NOMO-1 treated with dmso at 0.1 percent for 144 hours (cell line): ENCODE measurements around the gene DYNLT1.
"Not testable (repeated sequence)": the region's sequence is repeated elsewhere in the genome, so short reads cannot be mapped to it uniquely, and the experiment has no call there.

Experiments
- DNase-seq: peaks from one replicate; lab custom pipeline; 2025; ENCODE audit not compliant: unreplicated experiment; lab: John Stamatoyannopoulos, UW

Gene DYNLT1

DNA sequence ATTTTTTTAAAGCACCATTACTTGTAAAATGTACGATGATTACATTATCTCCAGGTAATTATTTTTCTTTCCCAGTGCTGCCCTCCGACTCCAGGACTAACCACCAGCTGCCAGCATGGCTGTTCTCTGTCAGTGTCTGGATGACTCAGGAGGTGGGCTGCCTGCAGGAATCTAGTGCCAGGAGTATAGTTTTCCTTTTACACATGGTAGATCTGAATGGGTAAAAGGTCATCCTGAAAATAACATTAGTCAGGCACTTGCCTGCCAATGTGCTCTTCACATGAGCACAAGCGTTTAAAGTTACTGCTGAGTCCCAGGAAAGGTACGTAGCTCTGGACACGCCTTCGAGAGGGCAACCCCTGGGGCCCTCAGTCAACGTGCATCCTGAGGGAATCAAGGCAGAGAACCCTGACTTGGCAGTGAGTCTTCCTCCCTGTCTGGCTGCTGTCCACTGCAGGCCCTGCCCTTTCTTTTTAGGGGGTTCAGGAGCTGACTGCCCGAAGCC, 2.4 kb downstream of the DYNLT1 start:
- DNase-seq: no peak

DNA sequence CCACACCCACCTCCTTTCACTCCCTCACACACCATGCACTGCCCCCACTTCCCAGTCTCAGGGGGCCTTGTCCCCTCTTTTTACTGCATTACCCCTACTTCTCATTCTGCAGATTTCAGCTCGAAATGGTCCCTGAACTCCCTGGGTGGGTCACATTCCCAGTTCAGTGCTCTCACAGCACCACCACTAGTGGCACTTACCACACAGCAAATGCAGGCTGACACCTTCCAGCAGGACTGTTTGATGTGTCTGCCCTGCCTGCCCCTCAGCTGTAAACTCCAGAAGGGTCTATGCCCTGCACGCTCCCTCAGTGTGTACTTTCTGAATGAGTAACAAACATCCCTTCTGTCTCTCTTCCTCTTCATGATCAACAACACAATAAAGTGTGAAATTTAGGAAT, 4.0 kb downstream of the DYNLT1 start:
- no peak for DNase-seq

DNA sequence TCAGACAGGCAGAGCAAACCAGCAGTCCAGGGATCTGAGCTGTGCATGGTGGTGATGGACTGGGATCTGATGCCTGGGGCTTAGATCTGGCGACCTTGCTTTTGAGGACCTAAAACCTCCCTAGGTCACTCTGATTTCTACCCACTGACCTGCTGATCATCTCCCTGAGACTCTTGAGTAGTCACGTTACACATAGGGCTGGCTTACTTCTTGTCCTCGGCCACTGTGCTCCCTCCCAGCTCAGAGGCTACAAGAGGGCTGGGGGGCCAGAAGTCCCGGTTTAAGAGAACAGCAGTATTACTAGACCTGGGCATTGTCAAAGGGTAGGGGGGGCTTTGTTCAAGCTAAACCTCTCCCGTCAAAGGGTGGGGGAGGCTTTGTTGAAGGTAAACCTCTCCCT, 5.5 kb downstream of the DYNLT1 start:
- DNase-seq: no peak

DNA sequence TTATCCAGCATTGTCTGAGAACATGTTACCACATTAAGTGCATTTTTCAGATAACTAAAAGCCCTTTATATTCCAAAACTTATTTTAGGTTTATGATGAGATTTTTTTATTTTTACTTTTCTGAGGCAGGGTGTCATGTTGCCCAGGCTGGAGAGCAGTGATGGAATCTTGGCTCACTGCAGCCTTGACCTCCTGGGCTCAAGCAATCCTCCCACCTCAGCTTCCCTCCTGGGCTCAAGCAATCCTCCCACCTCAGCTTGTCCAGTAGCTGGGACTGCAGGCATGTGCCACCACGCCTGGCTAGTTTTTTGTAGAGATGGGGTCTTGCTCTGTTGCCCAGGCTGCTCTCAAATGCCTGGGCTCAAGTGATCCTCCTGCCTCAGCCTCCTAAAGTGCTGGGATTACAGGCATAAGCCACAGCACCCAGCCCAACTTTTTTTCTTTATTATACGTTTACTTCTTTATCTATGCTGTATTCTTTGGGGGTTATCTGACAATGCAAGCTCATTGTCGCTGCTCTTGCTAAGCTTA, 6.2 kb downstream of the DYNLT1 start:
- DNase-seq: no peak

DNA sequence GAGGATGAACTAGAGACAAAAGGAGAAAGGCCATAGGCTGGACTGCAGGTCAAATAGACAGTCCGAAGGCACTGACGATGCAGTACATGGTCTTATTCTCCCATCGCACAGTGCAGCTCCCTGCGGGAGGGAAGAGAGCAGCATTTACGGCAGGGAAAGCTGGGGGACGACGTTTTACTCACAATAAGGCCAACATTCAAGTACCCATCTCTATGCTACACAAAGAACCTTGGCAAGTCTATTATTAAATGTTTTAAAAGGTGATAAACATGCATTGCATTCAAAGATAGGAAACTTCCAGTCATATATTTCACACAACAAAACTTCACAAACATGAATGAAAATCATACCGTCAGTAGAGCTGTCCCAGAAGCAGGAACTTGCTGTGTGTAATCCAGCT, 7.8 kb downstream of the DYNLT1 start:
- DNase-seq: no peak

DNA sequence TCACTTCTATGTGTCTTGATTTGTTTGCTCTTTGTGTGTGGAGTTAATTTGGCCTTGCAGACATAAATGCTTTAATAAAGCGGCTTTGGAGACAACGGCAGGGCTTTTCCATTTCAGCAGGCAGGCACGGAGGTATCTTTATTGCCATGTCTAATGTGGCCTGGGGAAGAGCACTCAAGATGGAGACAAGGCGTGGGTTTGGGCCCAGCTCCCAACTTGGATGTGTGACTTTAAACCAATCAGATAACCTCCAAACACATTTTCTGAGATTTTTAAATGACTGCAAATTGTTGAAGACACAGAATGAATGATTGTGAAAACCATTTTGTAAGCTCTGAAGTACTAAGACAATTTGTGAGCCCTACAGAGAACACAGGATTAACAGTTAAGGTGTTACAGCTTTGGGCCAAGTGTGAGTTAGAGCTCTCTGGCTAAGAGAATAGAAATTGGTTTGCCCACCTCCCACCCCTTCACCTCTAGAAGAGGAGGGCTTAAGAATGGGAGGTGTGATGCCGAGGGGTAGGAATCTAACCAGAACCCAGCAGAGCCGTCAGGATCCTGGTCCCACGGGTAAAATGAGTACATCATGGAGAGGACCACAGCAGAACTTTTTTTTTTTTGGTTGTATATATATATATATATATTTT, 9.0 kb downstream of the DYNLT1 start:
- no peak for DNase-seq

DNA sequence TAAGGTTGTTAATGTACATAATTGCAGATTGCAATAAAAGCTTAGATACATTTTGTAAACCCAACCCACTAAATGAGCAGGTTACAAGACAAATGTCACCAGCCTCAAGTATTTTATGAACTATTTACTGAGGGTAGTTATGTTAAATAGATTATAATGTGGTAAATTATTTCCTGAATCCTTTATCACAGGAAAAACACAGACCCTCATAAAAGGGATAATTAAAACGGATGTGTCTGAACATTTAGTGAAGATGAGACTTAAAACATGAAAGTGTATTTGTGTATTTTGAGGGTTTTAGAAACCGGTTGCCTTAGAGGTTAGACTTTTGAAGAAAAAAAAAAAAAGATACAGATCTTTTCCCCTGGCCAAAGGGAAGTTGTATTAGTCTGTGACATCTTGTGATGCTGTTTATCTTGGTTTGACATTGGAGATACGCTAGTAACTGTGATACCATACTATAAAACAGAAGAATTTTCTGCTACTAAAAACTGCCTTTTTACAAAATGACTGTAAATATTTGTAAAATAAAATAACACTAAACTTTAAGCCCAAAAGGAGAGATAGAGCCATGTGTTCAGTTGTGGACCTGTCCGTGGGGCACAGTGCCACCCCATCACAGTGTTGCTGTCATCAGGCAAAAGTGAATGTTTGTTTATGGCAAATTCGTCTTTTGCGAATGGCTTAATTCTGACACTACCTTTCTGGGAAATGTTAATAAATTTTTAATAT, 9.7 kb downstream of the DYNLT1 start:
- DNase-seq: no peak

DNA sequence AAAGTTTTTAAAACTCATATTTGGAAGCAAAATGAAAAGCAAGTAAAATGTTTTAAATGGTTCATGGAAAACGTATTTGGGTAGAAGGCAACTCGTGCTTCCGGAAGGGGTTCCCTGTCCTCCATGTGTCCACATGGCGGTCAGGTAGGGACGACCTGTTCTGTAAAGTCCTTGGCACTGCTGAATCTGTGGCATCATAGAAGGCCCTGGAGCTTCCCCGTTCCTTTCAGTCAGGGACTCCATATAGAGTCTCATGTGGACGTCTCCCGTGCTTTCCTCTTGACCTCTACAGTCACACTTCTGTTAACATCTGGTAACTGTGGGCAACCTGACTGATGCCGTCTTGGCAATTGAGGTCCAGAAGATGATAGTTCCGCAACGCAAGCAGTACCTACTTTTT, 11.4 kb downstream of the DYNLT1 start:
- DNase-seq: no peak

DNA sequence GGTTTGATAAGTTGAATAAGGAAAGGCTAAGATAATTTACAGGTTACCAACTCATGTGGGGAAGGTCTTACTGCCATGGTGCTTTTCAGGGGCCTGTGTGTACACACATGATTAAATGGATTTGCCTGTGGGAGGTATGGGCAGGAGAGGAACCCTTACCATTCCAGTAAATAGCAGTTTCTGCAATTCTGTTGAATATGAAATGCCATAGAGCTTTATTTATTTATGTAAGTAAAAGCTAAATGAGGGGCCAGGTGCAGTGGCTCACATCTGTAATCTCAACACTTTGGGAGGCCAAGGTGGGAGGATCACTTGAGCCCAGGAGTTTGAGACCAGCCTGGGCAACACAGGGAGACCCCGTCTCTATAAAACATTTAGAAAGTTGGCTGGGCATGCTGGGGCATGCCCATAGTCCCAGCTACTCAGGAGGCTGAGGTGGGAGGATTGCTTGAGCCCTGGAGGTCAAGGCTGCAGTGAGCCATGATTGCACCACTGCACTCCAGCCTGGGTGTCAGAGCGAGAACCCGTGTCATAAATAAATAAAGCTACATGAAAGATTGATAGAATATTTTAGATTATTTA, 11.9 kb downstream of the DYNLT1 start:
- not testable (repeated sequence) for DNase-seq

DNA sequence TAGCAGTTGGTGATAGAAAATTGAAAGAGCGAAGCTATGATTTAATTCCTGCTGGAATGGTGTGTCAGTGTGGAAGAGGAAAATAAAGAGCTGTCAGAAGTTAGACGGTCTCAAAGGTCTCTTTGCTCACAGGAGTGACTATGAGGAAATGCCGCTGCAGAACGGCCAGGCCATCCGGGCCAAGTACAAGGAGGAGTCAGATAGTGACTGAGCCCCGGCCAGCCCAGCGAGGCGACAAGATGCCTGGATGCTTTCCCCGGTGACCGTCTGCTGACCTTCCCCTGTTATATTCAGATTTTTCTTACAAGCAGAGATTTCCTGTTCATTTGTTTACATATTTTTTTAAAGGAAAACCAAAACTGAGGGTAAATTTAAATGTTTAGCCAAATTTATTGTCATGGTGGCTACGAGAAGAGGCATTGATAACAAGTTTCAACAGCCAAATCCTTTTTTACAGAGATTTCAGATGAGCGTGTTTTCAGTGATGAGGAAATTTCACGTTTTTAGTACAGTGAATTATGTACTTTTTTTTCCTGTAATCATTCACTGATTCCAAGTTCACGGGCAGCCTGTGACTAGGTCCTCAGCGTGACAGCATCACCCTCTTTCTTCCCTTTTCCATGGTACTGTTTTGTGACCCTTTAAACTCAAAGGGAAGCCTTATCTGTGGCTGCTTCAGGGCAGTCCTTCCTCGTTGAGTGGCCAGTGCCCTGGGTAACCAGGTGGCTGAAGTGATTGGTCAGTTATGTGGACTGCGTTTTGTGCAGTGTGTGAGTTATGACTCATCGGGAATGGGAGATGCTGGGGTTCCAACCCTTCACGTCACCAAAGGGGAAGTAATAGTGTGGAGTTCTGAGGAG, 12.6 kb downstream of the DYNLT1 start:
- DNase-seq: no peak

DNA sequence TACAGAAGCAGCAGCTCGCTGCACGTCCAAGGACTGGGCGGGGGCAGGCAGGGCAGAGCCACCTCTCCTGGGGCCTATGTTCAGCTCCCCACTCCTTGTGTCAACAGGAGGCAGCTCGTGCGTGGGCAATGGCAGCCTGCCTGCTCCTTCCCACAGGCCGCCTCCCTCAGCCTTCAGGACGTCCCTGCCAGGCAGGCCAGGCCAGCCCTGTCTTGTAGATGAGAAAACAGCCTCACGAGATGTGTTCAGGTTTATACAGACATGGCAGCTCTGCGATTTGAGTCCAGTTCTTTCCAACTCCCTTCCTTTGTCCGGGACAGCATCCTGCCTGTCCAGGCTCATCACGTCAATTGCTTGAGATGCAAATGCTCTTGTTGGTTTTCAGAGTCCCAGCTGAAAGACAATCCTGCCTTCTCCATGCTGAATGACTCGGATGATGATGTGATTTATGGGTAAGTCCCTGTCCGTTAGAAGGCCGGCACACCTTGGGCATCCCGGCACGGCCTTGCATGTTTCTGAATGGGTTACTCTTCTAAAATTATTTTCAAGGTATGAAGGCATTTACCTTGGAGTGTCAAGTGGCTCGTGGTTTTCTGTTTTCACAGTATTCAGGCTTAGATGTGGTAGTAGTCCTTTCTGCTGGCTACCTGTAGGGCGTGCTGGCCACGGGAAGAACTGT, 13.5 kb downstream of the DYNLT1 start:
- DNase-seq: no peak

DNA sequence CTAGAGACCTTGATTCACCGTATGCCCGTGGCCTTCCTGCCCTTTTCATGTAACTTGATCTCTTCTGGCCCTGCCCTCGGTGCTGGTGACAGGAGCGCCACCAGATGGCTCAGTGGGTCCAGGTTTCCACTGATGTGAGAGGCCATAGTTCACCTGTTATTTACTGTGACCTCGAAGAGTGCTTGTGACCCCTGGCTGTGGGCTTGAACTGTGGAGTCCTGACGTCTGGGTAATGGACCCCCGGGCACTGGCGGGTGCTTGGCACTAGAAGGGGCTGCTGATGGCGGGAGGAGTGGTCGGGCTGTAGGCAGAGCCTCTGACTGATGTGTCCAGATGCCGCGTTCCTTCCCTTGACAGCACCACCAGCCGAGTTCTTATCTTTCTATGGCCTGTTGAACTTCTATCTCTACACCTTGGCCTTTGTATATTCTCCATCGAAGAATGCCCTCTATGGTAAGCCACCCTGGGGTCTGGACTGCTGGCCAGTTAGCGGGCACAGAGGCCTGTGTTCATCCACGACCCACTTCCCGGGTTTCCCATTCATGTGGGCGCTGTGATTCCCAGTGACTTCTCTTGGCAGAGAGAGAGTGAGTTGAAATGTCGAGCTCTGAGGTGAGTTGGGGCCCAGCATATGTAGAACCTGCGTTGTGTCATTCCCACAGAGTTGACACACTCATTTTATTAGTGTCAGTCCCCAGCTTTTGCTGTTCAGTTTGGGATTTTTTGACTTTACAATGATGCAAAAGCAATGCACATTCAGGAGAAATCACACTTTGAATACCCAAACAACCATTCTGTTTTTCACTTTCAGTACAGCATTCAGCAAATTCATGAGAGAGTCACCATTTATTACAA, 14.9 kb downstream of the DYNLT1 start:
- no peak for DNase-seq

DNA sequence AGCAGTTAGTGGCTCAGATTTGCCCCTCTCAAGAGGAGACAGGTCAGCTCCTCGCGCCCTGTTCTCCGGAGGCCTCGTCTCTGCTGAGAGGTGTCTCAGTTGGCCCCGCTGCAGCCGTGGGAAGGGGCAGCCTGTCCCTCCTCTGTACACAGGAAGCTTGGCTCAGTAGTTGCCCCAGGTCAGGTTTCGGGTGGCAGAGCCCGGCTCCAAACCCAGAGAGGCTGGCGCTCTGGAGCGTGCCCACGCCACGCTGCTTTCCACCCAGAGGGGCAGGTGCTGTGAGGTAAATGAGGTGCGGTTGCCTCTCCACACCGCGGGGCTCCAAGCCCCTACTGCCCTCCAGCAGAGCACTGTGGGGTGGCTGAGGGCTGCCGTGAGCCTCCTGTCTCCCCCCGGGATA, 16.0 kb downstream of the DYNLT1 start:
- no peak for DNase-seq

DNA sequence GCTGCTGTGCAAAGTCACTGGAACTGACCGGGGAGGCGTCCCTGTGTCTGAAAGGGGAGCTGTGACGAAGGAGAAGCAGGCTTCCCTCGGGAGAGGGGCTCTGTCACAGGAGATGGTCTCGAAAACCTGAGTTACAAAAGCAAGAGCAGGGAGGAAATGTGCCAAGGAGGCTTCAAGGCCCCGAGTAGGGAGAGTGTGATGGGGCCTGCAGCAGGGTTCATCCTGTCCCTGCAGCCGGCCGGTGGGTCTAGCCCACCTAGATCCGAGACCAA, 16.7 kb downstream of the DYNLT1 start:
- no peak for DNase-seq

DNA sequence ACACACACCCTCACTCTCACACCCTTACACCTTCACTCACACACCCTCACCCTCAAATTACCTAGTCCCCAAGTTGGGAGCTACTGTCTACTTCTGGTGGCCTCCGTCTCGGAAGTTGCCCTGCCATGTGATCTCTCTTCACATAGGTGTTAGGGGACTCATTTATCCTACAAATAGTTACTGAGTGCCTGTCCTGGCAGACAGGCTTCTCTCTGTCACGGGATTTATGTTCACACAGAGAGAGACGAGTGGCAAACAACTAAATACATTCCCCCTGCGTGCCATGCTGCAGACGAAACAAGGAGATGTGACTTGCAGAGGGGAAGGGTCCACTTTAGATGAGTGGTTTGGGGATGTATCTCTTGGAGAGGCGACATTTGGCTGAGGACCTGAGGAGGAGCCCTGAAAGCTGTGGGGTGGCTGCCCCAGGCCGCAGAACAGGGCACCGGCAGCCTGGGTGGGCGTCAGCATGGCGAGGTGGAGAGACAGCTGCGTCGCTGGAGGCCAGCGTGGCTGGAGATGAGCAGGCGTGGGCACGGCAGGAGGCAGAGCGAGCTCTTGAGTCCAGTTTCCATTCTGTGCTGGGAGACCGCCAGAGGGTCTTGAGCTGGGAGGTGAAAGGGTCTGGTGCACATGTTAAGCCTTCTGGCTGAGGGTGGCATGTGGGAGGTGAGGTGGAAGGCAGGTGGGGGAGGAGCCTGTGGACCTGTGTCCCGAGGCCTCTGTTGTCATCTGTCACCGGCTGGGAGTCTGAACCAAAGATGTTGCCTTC, 17.2 kb downstream of the DYNLT1 start:
- DNase-seq: no peak

DNA sequence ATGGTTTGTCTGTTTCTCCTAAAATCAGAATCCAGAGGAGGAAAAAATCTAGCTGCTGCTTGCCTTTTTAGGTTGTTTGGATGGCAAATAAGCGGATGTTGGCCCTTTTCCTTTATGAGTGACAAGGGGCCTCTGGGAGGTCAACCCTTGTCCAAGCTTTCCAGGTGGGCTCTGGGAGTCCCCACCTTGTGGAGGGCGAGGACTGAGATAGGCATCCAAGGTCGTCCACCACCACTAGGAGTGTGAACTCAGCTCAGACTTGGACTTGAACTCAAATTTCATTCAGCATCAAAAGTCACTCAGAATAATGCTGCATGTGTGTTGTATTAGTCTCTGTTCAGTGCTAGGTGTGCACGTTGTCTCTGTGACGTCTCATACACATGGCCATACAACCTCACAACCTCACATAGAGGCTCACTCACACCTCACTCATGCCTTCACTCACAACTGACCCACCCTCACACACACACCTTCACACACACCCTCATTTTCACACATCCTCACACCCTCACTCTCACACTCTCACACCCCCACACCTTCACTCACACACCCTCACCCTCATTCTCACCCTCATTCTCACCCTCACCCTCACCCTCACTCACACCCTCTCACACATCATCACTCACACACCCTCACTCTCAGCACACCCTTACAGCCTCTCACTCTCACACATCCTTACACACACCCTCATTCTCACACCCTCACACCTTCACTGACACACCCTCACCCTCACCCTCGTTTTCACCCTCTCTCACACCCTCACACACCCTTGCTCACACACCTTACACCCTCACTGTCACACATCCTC, 18.0 kb downstream of the DYNLT1 start:
- no peak for DNase-seq

DNA sequence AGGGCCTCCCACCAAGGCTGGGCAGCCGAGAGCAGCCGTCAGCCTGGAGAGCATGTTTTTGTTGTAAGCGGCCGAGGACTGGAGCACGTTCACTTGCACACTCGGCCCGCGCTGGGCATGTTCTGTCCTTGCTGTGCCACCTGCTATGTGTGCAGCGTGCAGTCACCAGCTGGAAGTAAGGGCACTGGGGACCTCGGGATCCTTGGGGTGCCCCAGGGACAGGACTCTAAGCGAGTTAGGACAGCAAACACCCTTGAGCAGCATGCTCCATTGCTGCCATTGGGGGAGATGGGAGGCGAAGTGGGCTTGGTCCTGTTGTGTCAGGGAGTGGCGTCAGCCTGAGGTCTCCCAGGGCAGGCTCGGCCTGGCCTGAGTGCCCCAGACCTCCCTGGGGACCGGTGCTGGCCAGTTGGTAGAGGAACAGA, 18.6 kb downstream of the DYNLT1 start:
- DNase-seq: no peak
